Fibroblast of pulmonary artery (primary cell): ENCODE results near the gene NEBL.

Source experiments
- DNase-seq: peaks from one replicate; pipeline ENCODE4 v3.0.0-alpha.2; 2010; ENCODE audit warnings: low read depth
- H3K4me3 ChIP-seq: replicated peaks from 2 replicates; pipeline ENCODE4 v1.5.1; 2011; ENCODE audit warnings: low read depth, mild to moderate bottlenecking, control low read depth, low read length, moderate library complexity
- TF ChIP-seq, protein P1 (sequence below): IDR thresholded peaks from 2 replicates; pipeline ENCODE4 v1.5.1; 2011; ENCODE audit warnings: mild to moderate bottlenecking, control low read depth, low read length, inconsistent platforms; ENCODE audit errors: missing control alignments

Gene NEBL

DNA sequence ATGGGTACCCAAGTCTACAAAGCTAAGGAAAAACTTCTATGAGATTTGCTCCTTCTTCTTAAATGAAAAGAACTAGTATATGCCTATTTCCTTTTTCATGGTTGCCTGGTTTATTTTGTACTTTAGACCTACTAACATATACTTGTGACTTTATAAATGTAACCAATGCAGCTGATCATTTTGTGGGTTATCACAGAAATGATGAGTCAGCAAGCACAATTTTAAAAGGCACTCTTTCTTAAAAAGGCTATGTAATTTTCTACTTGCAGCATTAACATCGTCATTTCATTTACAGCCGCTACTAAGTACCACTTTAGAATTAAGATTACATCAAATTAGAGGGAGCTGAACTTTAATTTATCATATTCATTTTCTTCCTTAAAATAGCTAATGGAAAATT, 13.6 kb downstream of the NEBL start:
- H3K4me3 ChIP-seq: no peak overlapping the region
- no peak for DNase-seq
- TF ChIP-seq, protein P1, sequence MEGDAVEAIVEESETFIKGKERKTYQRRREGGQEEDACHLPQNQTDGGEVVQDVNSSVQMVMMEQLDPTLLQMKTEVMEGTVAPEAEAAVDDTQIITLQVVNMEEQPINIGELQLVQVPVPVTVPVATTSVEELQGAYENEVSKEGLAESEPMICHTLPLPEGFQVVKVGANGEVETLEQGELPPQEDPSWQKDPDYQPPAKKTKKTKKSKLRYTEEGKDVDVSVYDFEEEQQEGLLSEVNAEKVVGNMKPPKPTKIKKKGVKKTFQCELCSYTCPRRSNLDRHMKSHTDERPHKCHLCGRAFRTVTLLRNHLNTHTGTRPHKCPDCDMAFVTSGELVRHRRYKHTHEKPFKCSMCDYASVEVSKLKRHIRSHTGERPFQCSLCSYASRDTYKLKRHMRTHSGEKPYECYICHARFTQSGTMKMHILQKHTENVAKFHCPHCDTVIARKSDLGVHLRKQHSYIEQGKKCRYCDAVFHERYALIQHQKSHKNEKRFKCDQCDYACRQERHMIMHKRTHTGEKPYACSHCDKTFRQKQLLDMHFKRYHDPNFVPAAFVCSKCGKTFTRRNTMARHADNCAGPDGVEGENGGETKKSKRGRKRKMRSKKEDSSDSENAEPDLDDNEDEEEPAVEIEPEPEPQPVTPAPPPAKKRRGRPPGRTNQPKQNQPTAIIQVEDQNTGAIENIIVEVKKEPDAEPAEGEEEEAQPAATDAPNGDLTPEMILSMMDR: no peak

DNA sequence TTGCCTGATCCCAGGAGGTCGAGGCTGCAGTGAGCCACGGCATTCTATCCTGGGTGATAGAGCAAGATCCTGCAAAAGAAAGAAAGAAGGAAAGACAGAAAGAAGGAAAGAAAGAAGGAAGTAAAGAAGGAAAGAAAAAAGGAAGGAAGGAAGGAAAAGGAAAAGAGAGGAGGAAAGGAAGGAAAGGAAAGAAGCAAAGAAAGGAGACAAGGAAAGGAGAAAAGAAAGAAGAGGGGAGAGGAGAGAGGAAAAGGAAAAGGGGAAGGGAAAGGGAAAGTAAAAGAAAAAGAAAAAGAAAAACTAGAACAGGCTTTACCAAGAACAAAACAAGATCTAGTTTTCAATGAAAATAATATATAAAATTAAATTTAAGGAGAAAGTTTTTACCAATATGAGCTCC, 15.0 kb downstream of the NEBL start:
- no peak for DNase-seq
- TF ChIP-seq, protein P1: no peak
- H3K4me3 ChIP-seq: no peak overlapping the region

DNA sequence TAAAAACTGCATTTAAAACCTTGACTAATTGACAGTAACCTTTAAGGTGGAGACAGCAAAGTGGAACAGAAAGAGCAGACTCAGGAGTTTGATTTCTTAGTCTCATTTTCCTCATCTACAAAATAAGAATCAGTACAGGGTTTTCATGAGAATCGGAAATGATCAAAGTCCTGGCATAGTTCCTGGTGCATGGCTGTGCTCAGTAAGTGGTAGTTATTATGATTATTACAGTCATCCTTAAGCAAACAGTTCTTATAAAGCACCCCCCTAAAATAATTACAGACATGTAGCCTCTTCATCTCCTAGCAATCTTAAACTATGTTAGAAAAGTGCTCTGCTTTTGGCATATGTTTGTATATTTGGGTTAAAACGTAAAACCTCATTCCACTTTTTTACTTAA, 18.0 kb downstream of the NEBL start:
- no peak for DNase-seq

DNA sequence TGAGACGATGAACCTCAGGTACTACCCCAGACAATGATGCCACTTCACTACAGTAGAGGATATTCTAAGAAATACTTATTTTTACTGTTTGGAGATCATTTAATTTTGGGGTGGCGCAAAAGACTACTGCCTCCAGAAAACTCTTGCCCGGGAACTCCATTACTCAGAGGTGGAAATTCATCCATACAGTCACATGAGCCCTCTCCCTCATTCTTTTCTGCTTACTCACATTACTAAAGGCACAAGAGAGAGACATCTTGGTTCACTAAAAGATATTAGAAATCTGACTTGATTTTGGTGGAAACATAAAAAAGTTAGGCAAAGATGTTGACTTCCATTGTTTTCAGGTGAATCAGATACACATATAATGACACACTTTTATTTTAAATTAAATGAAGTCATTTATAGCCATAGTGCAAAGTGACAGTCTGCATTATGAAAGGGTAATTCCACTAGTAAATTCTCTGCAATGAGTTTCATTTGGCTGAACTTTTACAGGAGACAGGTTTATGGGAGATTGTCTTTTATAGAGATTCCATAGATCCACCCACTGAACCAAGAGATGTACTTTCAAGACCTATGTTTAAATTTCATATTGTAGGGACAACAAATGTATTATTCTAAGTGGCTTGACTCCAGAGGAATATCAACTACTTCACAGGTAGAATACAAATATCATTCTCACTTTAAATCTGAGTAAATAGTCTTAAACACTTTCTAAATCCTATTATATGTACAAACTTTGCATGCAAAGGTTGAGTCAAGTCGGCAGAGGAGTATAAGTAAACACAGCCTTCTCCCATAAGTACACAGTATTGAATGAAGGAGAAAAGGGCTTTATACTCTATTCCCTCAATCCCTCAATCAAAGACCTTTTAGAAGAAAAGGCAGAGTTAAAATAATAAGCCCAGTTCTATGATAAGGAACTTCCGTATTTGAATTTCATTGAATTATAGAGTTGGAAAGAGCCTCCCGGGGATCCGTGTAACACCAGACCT, 18.8 kb downstream of the NEBL start:
- DNase-seq: peak; percentile 43
- H3K4me3 ChIP-seq: no peak overlapping the region
- TF ChIP-seq, protein P1: no peak

More for the DNA sequence above, 18.0 kb downstream of the NEBL start:
- TF ChIP-seq, protein P1: no peak
- H3K4me3 ChIP-seq: no peak overlapping the region

DNA sequence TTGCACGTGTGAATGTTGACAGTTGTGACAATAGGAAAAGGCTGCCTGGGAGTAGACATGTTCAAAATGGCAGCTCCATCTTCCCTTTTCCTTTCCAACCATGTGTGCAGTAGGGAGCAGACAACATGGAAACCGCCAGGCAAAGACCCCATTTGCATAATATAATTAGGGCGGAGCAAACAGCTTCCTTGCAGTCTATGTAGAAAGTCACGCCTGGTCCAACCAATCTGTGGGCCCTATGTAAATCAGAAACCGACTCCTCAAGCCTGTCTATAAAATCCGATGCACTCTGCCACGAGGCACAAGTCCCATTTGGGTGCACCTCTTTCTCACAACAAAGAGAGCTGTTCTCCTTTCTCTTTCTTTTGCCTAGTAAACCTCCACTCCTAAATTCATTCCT, 19.6 kb downstream of the NEBL start:
- no peak for DNase-seq
- H3K4me3 ChIP-seq: no peak overlapping the region
- TF ChIP-seq, protein P1: no peak

DNA sequence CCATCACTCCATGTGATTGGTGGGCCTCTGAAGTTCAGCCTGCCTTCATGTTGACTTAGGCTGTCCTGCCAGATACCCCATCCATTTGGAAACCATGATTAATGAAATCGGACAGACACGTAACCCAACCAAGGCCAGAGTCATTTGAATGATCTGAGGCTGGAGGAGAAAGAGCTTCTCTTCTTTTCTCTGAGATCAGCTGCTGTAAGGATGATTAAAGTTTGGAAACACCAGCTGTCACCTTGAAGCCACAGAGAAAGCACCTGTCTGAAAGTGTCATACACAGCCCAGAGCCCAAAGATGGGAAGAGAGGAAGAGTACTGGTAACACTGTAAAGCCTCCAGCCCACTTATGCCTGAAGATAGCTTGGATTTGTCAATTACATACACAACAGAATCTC, 22.9 kb downstream of the NEBL start:
- DNase-seq: no peak
- TF ChIP-seq, protein P1: no peak
- no peak overlapping the region for H3K4me3 ChIP-seq

DNA sequence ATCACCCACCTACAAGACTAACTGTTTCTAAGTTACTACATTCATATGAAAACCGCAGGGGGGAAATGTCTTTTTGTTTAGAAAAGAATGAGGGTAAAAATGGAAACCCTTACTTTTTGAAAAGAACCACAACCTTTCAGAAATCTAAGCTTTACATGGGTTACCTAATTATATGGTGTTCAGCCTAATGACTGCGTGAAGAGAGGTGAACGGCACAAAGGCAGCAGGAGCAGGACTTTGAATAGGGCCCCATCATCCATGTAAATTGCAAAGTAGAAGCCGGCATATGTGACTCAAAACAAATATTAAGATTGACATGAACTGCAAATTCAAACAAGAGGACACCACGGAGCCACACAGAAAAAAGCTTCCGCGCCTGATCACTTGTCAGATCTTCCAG, 25.1 kb downstream of the NEBL start:
- no peak overlapping the region for H3K4me3 ChIP-seq
- TF ChIP-seq, protein P1: no peak
- no peak for DNase-seq
